ENCODE results near the gene CRADD.
"Not testable (repeated sequence)": the region's sequence is repeated elsewhere in the genome, so short reads cannot be mapped to it uniquely, and the experiment has no call there.

Gene CRADD

DNA sequence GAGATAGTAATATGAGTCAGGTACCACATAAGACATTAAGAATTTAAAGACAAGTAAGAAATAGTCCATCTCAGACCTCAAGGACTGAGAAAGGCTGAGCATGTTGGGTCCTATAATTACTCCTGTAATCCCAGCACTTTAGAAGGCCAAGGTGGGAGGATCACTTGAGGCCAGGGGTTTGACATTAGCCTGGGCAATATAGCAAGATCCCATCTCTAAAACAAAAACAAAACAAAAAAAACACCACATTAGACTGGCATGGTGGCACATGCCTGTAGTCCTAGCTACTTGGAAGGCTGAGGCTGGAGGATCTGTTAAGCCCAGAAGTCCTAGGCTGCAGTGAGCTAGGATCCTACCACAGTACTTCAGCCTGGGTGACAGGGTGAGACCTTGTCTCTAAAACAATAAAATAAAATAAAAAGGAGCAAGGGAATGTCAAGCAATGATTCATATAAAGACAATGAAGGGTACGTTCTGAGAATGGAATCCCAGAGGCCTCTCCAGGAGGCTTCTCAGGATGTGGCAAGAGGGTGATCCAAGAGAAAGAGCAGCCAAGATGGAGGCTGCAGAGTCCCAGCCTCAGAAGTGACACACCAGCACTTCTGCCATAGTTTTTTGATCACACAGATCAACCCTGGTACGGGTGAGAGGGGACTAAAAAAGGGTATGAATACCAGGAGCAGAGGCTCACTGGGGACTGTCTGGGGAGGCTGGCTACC is 206.4 kb downstream of the CRADD start:
- no peak for DNase-seq

GRCh38 chr12:93884794-93885460 is 207.8 kb downstream of the CRADD start:
- DNase-seq: no peak

- not testable (repeated sequence) for DNase-seq
These were observed 208.9 kb downstream of the CRADD start for GRCh38 chr12:93885973-93886532.

- no peak for DNase-seq
These were observed 209.6 kb downstream of the CRADD start for GRCh38 chr12:93886533-93887511.

DNA sequence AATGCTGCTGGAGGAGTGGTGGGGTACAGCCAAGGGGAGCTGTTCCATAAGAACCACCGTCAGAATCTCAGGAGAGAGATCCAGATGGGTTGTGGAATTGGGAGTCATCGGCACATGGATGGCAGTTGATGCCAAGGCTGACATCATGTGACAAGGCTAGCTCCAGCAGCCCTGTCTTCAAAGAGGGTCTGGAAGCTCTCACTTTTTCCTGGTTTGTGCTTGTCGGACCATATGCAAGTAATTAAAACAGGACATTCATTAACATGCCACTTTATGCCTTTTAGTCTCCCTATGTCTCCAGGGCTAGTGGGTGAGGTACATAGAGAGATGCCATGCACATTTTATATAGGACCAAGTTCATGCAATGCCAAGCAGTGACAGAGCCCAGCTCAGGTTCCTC is 211.8 kb downstream of the CRADD start:
- DNase-seq: no peak

- no peak for DNase-seq
These were observed 212.5 kb downstream of the CRADD start for GRCh38 chr12:93889516-93890212.

GRCh38 chr12:93892423-93893268 is 215.5 kb downstream of the CRADD start:
- no peak for DNase-seq

DNA sequence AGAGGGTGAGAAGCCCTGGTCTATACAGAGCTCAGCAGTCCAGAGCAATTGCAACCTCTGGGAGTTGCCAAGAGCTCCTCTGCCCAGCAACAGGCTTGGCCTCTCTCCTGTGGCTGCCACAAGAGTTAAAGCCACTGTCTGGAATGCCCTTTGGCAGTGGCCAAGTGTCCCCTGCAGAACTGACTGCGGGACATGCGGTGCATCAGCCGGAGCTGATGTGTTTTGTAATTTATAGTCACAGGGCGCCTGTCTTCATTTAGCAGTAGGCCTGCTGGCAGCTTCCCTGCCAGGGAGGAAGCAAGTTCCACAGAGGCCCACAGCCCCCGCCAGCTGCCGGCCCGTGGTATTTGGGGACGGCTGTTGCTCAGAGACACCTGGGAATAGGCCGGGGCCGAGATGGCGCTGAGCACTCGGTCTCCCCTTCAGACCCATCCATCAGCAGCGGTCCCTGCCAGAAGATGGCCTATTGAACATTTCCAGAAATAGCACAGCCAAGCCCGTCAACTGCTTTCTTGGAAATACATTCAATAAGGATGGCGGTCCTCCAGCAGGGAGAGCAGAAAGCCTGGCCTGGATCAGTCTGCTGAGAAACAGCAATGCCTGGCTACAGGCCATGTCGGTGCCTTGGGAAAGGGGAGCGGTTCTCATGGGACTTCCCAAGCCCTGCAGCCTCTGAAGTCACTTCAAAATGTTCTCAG is 217.4 kb downstream of the CRADD start:
- no peak for DNase-seq

DNA sequence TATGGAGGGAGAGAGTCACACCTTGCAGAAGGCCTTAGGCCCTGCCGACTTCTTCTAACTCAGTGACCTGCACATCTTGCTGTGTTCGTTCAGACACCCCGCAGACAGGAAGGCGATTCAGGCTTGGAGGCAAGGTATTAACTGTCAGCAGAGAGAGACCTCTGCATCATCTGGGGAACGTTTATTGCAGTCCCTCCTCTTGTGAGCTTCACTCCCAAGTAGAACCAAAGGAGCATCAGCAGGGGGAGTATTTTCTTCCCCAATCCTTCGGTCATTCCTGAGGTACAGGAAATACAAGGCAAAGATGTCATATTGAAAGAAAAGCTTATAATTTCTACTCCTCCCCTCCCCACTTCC is 217.9 kb downstream of the CRADD start:
- no peak for DNase-seq

GRCh38 chr12:93896427-93896826 is 219.3 kb downstream of the CRADD start:
- DNase-seq: no peak

DNA sequence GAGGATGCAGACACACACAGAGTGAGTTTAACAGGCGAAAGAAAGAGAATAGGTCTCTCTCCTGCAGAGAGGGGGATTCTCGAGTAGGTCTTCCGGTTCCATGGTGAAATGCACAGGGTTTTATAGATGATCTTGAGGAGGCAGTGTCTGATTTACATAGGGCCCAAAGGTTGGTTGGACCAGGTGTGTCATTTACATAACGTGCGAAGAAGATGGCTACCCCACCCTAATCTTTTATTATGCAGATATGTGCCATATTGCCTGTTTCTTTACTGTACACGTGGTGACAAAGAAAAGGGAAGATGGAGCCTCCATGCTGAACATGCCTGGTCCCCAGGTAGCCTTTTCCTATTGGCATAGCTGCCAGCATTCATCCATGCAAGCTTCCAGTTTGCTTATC is 219.8 kb downstream of the CRADD start:
- DNase-seq: no peak

DNA sequence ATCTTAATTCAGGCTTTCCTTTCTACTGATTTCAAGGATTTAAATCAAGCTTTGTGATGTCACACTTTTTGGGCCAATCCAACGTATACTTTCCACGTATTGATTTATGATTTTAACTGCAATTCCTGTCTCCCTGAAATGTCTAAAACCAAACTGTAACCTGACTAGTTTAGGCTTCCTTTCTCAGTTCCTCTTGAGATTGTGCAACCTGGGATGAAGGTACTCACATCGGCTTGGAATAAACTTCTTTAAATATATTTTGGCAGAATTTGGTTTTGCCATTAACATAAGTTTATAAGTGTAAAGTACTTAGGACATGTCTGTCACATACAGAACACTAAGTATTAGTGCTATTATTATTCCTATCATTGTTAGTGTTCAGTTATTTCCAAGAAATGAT is 224.6 kb downstream of the CRADD start:
- no peak for DNase-seq

- DNase-seq: no peak
These were observed 225.0 kb downstream of the CRADD start for GRCh38 chr12:93902192-93902591.

DNA sequence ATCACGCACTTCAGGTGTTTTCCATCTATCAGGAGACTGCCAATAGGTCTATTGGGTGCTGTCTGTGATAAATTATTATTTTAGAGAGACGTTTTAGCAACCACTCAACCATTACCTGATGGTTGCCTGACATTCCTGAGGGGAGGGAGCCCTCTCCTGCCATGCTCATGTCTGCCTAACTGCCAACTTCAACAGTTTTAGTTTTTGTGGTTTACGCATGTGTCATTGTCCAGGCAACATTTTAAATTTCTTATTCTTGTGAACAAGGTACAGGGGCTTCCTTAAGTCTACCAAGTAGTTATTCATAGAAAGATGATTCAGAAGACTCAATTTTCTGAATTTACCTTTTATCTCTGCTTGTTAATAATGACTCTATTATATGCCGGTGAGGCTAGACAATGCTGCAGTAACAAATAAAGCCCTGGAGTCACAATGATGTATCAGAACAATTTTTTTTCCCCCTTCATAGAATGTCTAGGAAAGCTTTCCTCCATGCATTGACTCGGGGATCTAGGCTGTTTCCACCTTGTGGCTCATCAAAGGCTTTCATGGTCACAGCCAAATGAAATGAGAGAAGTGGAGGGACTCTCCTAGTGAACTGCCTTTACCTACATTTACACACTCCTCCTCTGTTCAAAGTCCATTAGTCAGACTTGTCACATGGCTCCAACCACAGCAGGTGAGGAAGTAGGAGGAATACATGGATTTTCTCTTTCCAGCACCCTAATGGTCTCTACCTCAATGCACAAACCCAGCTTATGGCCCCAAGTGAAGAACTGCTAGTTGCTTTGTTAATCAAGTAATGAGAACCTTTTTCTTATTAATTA is 225.8 kb downstream of the CRADD start:
- no peak for DNase-seq

GRCh38 chr12:93904124-93904523 is 226.9 kb downstream of the CRADD start:
- DNase-seq: no peak

DNA sequence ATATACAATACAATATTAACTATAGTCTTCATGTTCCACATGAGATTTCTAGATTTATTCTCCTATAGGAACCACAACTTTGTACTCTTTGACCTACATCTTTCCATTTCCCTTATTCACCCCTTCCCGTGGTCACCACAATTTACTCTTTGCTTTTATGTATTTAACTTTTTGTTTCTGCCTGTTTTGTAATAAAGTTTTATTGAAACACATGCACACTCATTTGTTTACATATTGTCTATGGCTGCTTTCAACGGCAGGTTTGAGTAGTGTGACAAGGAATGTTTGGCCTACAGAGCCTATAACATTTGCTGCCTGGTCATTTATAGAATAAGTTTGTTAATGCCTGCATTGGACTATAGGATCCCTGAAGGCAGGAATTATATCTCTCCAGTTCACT is 231.1 kb downstream of the CRADD start:
- DNase-seq: no peak

DNA sequence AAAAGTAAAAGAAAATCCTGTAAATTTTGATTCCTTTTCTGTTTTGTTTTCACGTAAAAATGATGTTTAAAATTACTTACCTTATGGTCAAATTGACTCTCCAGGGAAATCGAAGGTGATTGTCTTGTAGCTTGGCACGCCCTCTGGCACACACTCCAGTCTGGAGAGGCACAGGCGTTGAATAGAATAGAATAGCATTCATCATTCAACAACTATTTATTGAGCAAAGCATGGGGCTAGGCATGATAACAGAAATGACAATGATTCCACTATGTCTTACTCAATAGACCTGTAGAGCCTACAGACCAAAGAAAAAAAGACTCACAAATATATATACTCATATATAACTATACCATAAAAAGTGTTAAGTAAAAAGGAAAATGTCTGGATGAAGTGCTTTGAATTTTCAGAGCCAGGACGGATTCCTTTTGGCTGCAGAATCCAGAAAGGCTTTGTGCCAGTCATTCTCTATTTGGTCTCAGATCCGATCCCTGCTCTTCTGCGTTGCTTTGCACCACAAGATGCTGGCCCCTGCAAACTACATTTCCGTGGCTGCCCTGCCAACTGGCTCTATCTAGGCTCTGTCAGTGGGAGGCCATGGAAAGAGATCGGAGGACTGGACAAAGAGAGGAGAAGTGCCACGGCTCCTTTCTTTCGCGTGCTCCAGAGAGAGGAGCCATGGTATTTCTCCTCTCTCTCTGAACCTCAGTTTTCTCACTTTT is 231.8 kb downstream of the CRADD start:
- no peak for DNase-seq

- no peak for DNase-seq
These were observed 234.2 kb downstream of the CRADD start for GRCh38 chr12:93911396-93911795.

GRCh38 chr12:93912086-93912733 is 235.0 kb downstream of the CRADD start:
- no peak for DNase-seq

Measured in activated T-cell treated with anti-CD3 and anti-CD28 coated beads, Interleukin-2, amount 50 U/mL, for 48 hours (primary cell).